ENCODE results near the gene NOC3L. TPM values are rescaled to one million over a fixed set of nuclear protein-coding genes. Genes with fewer than 3 reads are reported as not detected.
A peak's percentile ranks its signal among the peaks of the same experiment; 100 is the strongest.

The NOC3L gene
- total and polyA plus RNA-seq, 9 of the 15 experiments (the other 6 are each of a cell fraction or from before 2014, with no cell fraction given) = 23.8 to 57.6 (median 32.6) TPM

DNA sequence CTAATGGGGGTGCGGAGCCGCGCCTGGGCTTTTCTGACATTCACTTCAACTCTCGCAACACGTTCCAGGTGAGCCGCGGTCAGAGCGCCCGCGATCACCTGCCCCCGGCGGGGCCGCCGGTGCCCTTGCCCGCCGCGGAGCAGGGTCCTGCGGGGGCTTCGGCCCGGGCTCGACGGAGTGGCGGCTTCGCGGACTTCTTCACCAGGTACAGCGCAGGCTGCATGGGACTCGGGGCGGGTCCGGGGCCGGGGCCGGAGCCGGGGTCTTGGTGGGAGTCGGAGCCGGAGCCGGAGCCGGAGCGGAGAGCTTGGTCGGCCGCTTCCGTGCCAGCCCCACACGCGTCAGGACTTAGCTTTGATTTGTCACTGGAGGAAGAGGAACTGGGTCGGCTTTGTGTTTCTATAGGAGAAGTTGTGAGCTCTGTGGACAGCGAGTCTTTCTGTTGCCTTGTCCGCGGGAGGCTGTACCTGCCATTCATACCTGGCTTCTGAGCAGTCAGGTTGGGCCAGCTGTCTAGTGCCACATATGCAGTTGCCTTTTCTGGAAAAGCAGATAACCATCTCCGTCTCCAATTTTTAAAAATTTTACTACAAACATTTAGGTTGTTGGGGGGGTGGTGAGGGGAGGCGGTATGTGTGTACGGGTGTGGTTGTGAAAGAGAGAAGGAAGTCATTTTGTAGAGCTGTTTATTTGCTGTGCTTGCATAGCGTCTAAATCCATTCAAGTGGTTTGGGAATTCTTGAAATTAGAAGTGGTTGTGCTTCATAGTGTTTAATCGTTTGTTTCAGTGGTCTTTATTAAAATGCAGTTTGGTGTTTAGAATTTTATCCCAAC lies 40.9 kb upstream of the NOC3L start (continued):
- no peak for TF ChIP-seq RNF2 (IDR thresholded peaks at IDR 0.05)
- TF ChIP-seq SMARCB1 (IDR thresholded peaks at IDR 0.05; ENCODE audit: insufficient read length, low read depth) = no peak
- TF ChIP-seq POU5F1 (IDR thresholded peaks at IDR 0.05; ENCODE audit: borderline replicate concordance, low read depth, low read length, partially characterized antibody) = no peak
- no peak for TF ChIP-seq ZC3H8 (IDR thresholded peaks at IDR 0.05)
- no peak for TF ChIP-seq HDAC6 (IDR thresholded peaks at IDR 0.05; ENCODE audit: low read depth, low read length)
- TF ChIP-seq, protein P1, sequence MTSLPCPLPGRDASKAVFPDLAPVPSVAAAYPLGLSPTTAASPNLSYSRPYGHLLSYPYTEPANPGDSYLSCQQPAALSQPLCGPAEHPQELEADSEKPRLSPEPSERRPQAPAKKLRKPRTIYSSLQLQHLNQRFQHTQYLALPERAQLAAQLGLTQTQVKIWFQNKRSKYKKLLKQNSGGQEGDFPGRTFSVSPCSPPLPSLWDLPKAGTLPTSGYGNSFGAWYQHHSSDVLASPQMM (CRISPR knock-in tag; IDR thresholded peaks at IDR 0.05) = no peak

DNA sequence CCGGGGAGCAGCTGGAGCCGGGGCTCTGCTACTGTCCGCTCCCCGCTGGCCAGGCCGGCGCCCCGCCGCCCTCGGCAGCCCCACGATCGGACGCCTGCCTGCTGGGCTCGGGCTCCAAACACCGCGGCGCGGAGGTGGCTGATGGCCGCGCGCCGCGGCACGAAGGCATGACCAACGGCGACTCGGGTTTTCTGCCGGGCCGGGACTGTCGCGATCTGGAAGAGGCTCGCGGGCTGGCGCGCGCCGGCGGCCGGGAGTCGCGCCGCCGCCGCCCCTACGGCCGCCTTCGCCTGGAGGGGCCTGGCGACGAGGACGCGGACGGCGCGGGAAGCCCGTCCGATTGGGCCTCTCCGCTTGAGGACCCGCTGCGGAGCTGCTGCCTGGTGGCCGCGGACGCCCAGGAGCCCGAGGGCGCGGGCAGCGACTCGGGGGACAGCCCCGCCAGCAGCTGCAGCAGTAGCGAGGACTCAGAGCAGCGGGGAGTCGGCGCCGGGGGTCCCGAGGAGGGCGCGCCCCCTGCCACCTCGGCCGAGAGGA lies 40.2 kb upstream of the NOC3L start:
- H2AFZ ChIP-seq (ENCODE audit: low read depth, low read length) = peak overlapping the region; percentile 97
- intact Hi-C loops (cut with micrococcal nuclease) = loop anchor here (2.0 kb wide), 1 partner anchor 40 kb away; the partner anchor contains the start of gene NOC3L
- no peak for FAIRE-seq
- WGBS (ENCODE audit: insufficient coverage, low coverage, missing lambda C conversion rate) = 0% methylated on average over 16 of the region's 77 CpGs
- peak overlapping the region; percentile 67 to 95 for H3K9ac ChIP-seq (ENCODE audit: insufficient read depth in 1 of 2, low read depth in 2 of 2, low read length in 2 of 2)
- H3K9me1 ChIP-seq (ENCODE audit: control insufficient read depth, insufficient read depth, low read length) = no peaks in the 10 kb centered on the region
- H3K4me1 ChIP-seq (replicated peaks in 1 of 2; ENCODE audit: control insufficient read depth in 2 of 2, insufficient read depth in 2 of 2, low read length in 2 of 2) = peaks cover 7 to 16% of the 10 kb centered on the region in 2 experiments; a peak in 3 of 5 replicates
- no peaks in the 10 kb centered on the region for H4K20me1 ChIP-seq (replicated peaks; ENCODE audit: control insufficient read depth, insufficient read depth, low read length)
- peaks cover 44% of the 10 kb centered on the region for H3K79me2 ChIP-seq (ENCODE audit: control insufficient read depth, insufficient read depth, low read length)
- CTCF ChIA-PET (ENCODE audit: low intra/inter-chr PET ratio) = no interaction called here
- peak in 3 of 4 experiments; percentile 29 to 46 (median 31) for DNase-seq (ENCODE audit: extremely low read depth in 1 of 4, low spot score in 3 of 4)
- H3K27ac ChIP-seq (ENCODE audit: extremely low read depth, low read depth, low read length) = peak overlapping the region; percentile 83
- peak overlapping the region; percentile 76 for H3K4me3 ChIP-seq
- H3K36me3 ChIP-seq (ENCODE audit: control insufficient read depth, insufficient read depth, low read length) = no peaks in the 10 kb centered on the region
- peak; percentile 58; the same call in 2 of the 3 replicates for ATAC-seq
- H3K27me3 ChIP-seq (ENCODE audit: control insufficient read depth in 2 of 2, insufficient read depth in 2 of 2, low read length in 2 of 2) = no peaks in the 10 kb centered on the region
- no peaks in the 10 kb centered on the region for H3K9me3 ChIP-seq (replicated peaks; ENCODE audit: control insufficient read depth, insufficient read depth, low read depth, low read length)
- POLR2A ChIA-PET = interaction anchor here (0.6 to 1.3 kb wide), 2 partner anchors 13 to 26 kb away, joined by 3 to 6 read pairs; no protein-coding TSS in a partner anchor
- H3K4me2 ChIP-seq (ENCODE audit: insufficient read depth, low read length) = peak overlapping the region; percentile 84
- in situ Hi-C loops (cut with MboI) = no loop called here
- no TSS peak for BruUV-seq (replicated peaks)
- 0 out of 4 replicates have a peak, but pooled peaks have one; percentile 17 to 30 for TF ChIP-seq NONO (IDR thresholded peaks at IDR 0.05; ENCODE audit: low read depth in 2 of 2, low read length in 1 of 2)
- peak in 1 of 3 experiments; percentile 31 for TF ChIP-seq YY1 (IDR thresholded peaks at IDR 0.05; ENCODE audit: borderline replicate concordance in 1 of 3, control insufficient read depth in 1 of 3, extremely low read depth in 1 of 3, insufficient read depth in 3 of 3, insufficient read length in 1 of 3, insufficient replicate concordance in 2 of 3, low read depth in 1 of 3, low read length in 2 of 3)
- TF ChIP-seq ZFX (CRISPR knock-in tag; IDR thresholded peaks at IDR 0.05) = peak; percentile 25; the same call in 1 of the 2 replicates
- peak; percentile 2; the same call in 1 of the 2 replicates for TF ChIP-seq POLR2G (IDR thresholded peaks at IDR 0.05; ENCODE audit: low read depth, low read length)
- TF ChIP-seq, protein P2, sequence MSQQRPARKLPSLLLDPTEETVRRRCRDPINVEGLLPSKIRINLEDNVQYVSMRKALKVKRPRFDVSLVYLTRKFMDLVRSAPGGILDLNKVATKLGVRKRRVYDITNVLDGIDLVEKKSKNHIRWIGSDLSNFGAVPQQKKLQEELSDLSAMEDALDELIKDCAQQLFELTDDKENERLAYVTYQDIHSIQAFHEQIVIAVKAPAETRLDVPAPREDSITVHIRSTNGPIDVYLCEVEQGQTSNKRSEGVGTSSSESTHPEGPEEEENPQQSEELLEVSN (IDR thresholded peaks at IDR 0.05; ENCODE audit: borderline replicate concordance in 1 of 2, extremely low read depth in 1 of 2, insufficient read depth in 1 of 2, insufficient read length in 1 of 2, low read depth in 1 of 2, low read length in 1 of 2, poor library complexity in 1 of 2, severe bottlenecking in 1 of 2) = peak; percentile 39 to 77
- TF ChIP-seq ZBTB7A (IDR thresholded peaks at IDR 0.05; ENCODE audit: borderline replicate concordance, control insufficient read depth, low read depth, low read length) = peak; percentile 77; the same call in 1 of the 2 replicates
- TF ChIP-seq, protein P3, sequence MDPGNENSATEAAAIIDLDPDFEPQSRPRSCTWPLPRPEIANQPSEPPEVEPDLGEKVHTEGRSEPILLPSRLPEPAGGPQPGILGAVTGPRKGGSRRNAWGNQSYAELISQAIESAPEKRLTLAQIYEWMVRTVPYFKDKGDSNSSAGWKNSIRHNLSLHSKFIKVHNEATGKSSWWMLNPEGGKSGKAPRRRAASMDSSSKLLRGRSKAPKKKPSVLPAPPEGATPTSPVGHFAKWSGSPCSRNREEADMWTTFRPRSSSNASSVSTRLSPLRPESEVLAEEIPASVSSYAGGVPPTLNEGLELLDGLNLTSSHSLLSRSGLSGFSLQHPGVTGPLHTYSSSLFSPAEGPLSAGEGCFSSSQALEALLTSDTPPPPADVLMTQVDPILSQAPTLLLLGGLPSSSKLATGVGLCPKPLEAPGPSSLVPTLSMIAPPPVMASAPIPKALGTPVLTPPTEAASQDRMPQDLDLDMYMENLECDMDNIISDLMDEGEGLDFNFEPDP (CRISPR knock-in tag; IDR thresholded peaks at IDR 0.05) = no peak
- 0 out of 2 replicates have a peak, but pooled peaks have one; percentile 6 for TF ChIP-seq CXXC5 (CRISPR knock-in tag; IDR thresholded peaks at IDR 0.05)
